GM04504 (cell line): Measurements from ENCODE around the gene RAD51B.
"Not testable (repeated sequence)": the region's sequence is repeated elsewhere in the genome, so short reads cannot be mapped to it uniquely, and the experiment has no call there.

Source experiments
- DNase-seq: peaks from one replicate; pipeline ENCODE4 v3.0.0-alpha.2; 2012; ENCODE audit warnings: low read depth

Gene RAD51B

DNA sequence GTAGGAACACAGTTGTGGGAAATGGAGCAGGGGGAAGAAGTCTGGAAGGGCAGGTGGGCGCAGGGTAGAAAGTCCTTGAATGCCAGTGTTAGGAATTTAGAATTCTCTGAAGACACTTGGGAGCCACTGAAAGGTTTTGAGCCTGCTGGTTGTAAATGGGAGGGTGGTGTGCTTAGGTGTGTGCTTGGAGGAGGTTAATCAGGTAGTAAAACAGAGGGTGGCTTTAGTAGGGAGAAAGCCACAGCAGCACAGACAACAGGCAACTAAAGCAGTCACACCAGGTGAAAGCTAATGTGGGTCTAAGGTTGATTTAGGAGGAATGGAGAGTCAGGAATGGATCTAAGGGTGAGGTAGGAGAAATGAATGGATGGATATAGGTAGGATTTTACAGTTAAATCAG lies 588.2 kb downstream of the RAD51B start:
- DNase-seq: no peak

DNA sequence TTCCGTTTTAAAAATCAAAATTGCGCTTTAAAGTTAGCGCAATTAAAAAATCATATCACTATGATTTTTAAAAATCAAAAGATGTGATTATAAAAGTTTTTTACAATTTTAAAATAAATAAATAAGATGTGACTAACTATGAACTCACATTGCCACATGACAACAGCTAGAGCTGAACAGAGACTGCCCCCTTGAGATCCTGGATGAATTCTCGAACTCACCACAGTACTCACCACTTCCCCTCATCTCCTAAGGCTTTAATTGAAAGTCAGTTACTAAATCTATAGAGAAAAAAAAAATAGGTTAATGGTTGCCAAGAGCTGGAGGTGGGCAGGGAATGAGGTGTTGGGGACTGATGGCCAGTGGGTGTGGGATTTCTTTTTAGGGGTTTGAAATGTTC lies 589.1 kb downstream of the RAD51B start:
- DNase-seq: no peak

DNA sequence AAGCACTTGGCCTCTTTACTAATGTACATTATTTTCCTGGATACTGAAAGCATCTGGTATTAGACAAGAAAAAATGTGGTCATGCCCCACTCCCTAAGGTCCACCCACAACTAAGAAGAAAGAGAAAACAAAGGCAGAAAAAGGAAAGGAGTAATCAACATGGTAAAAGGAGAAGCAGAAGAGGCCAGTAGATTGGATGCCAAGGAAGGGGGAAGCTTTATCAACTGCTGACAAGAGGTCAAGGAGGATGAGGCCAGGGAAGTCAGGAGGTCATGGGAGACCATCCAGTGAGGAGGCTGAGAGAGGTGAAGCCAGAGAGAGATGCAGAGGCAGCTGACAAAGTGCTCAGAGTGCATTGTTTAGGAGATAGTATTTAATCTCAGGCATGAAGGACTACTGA lies 589.8 kb downstream of the RAD51B start:
- DNase-seq: no peak

DNA sequence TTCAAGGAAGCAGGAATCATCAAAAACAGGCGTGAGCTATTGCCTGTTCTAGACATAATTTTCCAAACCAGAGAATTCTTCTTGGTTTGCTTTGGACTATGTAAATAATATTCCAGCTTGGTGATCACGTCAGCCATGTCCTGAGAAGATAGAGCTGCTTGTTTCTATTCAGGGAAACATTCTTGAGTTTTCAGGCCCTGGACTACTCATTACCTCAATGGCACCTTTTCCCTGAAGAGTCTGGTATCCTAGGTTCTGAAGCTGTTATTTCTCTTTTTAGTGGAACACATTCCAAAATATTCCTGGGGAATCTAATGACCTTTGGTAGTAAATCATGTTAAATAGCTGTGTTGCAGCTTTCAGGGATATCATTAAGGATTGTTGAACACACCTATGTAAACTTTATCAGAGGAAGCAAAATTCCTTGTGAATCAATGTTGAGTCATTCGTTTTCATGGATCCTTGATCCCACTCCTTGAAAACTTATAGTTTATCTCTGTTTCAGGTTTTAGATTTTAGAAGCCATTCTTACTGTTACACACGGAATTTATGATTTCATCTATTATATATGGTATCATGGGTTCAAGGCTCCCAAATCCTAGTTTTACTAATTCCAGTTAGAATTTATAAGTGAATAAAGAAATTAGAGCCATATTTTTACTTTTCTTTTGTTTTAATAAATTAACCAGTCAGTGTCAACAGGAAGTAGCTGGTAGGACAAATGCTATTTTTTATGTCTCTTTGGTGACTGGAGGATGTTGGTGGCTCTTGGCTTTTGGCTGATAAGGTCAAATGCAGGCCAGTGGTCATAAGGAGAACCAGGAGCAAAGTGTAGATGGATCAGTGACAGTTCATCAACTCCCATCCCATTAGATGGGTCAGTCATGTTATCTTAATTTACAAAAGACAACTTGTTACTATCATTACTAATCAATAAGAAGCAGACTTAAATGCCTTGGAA lies 593.2 kb downstream of the RAD51B start:
- no peak for DNase-seq

DNA sequence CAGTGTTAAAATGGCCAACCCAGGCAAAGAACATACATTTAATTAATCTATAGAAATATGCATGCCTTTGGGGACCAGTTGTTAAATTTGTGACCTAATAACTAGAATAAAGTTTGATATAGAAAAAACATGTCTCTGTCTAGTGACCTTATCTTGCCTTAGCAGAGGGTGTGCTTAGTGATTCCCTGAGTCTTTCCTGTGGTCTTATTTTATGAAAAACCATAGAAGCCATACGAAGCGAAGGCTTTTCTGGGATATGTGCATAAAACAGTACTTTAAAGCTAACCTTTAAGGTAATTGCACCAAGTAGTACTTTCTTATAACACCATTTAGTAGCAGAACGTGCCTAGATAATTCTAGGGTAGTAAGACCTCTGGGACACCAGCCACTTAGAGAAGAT lies 593.9 kb downstream of the RAD51B start:
- no peak for DNase-seq

DNA sequence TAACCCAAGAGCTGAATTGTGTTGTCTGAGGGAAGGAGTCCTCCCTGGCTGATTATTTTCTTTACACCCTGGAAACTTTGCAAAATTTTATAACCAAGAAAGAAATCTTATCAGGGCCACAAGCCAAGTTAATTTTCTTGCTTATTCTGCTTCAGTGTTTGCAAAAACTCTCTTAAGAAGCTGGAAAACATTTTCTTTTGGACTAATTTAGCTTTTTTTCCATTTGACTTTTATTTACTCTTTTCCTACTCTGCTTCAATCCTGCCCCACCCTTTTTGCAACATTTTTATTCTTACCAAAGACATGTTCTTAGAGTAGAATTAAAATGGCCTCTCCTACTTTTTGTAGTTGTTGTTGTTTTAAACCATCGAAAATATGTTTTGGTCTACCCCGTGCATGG lies 594.5 kb downstream of the RAD51B start:
- no peak for DNase-seq

DNA sequence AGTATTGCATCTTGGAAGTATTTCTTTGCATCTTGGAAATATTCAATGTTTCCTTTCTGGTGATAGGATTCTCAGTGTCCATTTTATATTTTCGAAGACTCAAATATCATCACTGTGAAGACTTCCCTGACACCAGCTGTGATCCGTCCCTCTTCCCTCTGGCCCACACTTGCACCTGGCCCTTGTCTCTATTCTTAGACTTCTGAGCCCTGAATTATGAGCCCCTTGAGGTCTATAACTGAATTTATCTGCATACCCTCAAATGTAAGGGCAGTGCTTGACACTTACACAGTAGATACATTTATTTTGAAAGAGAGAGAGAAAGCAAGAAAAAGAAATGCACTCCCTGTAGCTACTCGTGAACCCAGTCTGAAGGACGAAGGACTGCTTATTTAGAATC lies 596.6 kb downstream of the RAD51B start:
- no peak for DNase-seq

DNA sequence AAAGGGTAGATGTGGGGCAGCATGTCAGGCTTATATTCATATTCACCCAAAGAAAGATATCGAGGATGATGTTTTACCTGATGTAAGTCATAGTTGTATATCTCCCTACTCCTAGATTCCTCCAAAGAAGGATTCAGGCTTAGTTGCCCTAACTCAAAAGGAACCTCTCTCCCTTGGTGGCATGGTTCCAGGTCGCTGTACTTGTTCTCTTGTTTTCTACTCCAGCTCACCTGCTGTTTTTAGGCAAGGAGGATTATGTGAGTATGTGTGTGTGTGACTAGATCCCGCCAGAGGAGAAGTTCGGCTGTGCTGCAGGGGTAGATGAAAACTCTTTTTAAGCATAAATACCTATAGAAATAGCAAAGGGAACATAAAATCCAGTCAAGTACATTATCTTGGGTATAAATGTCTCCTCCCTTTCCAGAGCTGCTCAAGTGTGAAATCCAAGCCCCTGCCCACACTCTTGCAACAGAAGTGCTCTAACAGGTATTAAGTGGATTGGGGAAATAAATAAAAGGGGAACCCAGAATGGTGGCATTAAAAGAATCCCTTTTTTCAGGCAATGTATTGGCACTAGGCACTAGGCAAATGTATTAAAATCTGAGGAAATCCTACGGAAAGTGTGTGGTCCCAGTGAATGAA lies 597.6 kb downstream of the RAD51B start:
- no peak for DNase-seq

DNA sequence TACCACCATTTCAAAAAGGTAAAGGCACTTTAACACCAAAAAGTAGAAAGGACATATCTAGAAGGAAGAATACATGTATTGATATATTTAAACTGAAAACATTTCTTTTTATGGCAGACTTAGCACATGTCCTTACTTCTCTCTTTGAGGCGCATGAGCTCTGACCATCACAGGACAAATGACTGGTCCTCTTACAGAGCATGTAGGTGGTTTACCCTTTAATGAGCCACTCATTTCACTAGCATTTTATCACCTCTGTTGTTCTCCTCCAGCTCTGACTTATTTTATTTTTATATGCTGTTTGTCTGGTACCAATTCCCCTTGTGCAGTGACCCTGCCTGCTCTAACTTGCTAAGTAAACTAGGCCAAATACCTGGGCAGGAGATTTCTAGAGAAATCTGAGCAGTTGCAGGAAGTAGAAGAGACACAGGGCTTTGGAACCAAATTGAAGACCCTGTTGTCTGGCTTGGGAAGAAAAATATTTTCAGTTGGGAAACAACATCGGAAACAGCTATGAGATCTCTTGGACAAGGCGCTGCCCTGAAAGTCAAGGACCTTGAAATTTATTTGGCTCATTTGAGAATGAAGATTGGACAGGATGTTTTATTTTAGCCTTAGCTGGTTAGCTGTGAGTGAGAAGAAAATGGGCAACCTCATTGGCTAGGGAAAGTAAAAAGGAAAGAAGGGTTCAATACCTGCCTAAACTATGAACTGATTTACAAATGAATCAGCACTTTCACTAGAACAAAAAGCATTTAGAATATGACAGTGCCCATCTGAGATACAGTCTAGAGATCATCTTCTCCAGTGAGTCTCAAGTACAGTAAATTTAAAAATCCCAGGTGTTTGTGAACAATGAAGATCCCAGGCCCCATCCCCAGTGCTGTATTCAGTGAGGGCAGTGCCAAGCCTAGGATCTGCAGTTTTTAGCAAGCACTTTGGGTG lies 598.9 kb downstream of the RAD51B start:
- DNase-seq: no peak

DNA sequence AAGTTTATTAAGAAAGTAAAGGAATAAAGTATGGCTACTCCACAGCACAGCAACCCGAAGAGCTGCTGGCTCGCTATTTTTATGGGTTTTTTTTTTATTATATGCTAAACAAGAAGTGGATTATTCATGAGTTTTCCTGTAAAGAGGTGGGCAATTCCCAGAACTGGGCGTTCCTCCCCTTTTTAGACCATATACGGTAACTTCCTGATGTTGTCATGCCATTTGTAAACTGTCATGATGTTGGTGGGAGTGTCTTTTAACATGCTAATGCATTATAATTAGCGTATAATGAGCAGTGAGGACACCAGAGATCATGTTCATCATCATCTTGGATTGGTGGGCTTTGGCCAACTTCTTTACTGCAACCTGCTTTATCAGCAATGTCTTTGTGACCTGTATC lies 600.8 kb downstream of the RAD51B start:
- DNase-seq: no peak

DNA sequence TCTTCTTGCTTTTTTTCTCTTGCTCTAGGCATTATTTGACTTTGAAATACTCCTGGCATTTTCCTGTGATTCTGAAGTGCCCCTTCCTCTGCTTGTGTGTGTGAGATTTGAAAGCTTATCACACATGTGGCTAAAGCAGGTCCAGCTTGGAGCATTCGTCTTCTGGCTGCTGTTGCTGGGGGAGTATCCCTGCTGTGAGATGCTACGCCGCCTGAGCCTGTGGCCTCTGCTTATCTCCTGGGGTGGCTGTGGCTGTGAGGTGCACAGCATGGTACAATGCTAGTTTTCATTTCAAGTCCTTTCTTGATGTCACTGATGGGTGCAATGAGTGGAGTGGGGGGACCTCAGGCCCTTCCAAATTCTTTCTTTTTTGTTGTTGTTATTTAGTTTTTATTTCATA lies 601.5 kb downstream of the RAD51B start:
- no peak for DNase-seq

DNA sequence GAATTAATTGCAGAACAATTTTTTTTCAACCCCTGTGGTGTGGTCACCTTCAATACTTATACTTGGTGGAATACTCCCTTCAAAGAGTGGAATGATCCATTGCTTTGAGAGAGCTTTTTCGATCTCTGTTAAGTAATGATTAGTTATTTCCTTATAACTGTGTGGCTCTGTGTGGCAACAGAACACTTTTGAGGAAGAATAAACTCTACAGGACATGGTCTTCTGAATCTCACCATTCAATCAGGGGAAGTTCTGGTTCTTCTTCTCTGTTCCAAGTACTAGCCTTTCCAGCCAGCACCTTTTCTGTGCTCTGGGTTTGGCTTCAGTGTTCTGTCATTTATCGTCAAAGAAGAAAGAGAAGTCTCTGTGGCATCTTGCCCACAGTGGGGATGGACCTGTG lies 604.1 kb downstream of the RAD51B start:
- no peak for DNase-seq

DNA sequence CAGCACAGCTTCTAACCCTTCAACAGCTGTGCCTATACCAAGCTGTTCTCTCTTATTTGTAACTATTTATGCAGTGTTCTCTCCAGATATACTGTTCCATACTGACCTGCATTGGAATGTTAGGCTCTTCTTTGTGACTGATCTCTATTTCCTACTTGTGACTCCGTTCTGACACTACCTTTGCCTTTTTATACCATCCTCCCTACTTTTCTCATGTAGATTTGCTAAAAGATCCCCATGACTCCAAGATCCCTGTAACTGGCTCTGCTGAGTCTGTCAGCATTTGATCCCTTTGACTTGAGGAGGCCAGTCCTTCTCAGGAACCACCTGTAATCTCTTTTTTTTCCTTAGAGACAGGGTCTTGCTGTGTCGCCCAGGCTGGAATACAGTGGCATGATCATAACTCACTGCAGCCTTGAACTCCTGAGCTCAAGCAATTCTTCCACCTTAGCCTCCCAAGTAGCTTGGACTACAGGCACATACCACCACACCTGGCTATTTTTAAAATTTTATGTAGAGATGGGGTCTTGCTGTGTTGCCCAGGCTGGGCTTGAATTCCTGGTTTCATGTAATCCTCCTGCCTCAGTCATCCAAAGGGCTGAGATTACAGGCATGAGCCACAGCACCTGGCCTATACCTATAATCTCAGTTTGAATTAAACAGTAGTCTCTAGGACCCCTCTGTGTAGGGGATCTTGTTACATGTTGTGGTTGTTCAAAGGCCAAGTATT lies 605.0 kb downstream of the RAD51B start:
- no peak for DNase-seq

DNA sequence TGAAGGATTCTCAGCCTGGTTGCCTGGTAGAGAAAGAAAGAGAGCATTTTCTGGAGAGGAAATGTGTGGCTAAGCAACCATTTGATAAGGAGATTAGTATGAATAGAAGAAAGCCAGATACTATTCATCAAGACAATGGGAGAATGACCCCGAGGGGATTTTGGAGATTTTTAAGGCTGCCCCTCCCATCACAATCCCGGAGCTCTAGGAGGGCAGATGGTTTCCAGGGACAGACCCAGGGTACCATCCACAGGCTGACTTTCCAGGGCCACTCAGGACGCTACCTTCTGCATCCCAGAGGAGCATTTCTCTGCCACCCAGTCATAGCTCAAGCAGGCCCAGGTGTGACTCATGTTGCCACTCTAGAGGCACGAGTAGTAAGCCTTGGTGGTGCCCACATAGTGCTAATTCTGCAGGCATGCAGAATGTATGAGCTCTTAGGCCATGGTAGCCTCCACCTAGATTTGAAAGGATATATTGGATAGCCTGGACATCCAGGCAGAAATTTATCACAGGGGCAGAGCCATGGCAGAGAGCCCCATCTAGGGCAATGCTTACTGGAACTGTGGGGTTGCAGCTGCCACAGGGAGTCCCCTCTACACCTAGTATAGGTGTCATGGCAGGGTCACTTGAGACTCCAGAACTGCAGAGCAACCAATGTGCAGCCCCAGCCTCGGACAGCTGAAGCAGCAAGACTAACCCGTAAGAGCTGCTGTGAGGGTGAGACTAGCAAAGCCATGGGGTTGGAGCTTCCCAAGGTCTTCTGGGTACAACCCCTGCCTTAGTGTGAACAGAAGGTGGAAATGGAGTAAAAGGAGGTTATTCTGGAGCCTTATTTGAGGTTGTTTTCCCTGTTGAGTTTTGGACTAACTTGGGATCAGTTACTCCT lies 607.3 kb downstream of the RAD51B start:
- DNase-seq: no peak

DNA sequence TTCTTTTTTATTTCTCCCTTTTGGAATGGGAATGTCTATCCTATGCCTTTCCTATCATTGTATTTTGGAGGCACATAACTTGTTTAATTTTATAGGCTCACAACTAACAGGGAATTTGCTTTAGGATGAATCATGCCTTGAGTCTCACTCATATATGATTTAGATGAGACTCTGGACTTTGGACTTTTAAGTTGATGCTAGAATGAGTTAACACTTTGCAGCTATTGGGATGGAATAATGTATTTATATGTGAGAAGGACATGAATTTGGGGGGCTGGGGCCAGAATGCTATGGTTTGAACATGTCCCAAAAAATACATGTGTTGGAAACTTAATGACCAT lies 607.9 kb downstream of the RAD51B start:
- no peak for DNase-seq

DNA sequence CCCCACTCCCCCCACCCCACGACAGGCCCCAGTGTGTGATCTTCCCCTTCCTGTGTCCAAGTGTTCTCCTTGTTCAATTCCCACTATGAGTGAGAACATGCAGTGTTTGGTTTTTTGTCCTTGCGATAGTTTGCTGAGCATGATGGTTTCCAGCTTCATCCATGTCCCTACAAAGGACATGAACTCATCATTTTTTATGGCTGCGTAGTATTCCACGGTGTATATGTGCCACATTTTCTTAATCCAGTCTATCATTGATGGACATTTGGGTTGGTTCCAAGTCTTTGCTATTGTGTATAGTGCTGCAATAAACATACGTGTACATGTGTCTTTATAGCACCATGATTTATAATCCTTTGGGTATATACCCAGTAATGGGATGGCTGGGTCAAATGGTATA lies 609.3 kb downstream of the RAD51B start:
- not testable (repeated sequence) for DNase-seq

DNA sequence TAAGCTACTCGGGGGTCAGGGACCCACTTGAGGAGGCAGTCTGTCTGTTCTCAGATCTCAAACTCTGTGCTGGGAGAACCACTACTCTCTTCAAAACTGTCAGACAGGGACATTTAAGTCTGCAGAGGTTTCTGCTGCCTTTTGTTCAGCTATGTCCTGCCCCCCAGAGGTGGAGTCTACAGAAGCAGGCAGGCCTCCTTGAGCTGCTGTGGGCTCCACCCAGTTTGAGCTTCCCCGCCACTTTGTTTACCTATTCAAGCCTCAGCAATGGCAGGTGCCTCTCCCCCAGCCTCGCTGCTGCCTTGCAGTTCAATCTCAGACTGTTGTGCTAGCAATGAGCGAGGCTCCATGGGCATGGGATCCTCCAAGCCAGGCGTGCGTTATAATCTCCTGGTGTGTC lies 614.6 kb downstream of the RAD51B start:
- not testable (repeated sequence) for DNase-seq

DNA sequence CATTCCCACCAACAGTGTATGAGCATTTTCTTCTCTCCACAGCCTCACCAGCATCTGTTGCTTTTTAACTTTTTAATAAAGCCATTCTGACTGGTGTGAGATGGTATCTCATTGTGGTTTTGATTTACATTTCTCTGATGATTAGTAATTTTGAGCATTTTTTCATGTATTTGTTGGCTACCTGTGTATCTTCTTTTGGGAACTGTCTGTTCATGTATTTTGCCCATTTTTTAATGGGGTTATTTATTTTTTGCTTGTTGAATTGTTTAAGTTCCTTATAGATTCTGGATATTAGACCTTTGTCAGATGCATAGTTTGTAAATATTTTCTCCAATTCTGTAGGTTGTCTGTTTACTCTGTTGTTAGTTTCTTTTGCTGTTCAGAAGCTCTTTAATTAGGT lies 616.1 kb downstream of the RAD51B start:
- DNase-seq: not testable (repeated sequence)

DNA sequence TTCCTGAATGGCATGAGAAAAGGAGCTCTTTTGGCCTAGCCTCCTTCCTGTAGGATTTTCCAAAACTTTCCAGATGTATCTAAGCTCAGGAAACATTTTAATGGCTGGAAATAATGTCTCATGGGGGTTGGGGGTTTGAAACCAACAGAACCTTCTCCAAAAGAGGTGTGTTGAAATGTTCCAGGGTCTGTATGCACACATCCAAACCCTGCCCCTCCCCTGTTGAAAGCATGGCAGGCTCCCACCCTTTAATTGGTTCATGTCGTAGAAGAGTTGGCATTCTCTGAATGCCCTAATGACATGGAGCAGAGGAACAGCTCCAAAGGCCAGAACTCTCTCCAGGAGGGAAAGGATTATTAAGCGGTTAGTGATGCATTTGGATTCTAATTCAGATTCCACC lies 620.1 kb downstream of the RAD51B start:
- no peak for DNase-seq

DNA sequence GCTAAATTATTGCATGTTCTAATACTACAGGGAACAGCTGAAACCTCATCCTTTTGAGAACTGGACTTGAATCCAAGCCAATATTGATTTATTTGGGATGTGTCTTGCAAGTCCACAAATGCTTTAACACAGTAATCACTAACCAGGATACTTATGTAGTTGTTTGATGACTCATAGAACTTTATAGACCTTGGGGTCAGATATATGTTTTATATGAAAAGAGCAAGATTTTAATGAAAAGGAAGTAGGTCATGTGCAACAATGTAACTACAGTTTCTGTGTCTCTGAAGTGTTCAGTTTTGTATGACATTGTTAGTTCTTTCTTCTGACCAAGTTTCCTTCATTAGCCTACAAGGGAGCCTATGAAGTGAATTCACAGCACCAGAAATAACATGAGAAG lies 621.2 kb downstream of the RAD51B start:
- DNase-seq: no peak

DNA sequence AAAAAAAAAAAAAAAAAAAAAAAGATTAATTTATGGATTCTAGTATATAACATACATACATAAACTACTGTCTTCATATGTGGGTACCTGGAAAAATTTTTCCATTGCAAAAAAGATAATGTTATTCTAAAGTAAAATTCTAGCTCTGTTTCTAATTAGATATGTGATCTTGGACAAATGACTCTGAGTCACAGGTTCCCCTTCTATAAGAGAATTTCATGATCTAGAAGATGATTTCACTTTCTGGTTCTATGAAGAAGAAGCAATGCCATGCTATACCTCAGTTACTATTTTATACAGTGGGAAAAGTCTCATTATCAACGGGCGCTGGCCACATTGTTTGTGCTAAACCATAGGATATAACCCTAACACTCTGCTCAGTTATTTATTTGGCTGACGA lies 622.0 kb downstream of the RAD51B start:
- DNase-seq: no peak
